Endothelial cell of umbilical vein (primary cell): ENCODE data around the gene PARS2. TPM values are rescaled to one million over a fixed set of nuclear protein-coding genes. Genes with fewer than 3 reads are reported as not detected.

Source experiments
- BruUV-seq: library from RNA; stranded (reverse); fragments of 400-500 nt; replicated peaks from 2 replicates; lab custom pipeline; 2021; lab: Mats Ljungman, UMichigan
- CTCF ChIA-PET: fragments of 300-600, 350-600 bp; sonication (Branson Sonifier 250); formaldehyde crosslinking; loops from one replicate; lab custom pipeline; 2021; ENCODE audit warnings: antibody characterized with exemption, inconsistent platforms; lab: Charles Lee
- POLR2A ChIA-PET: fragments of 300-600, 350-600 bp; sonication (Branson Sonifier 250); formaldehyde crosslinking; loops from one replicate; lab custom pipeline; 2021; ENCODE audit warnings: antibody characterized with exemption, inconsistent platforms; lab: Charles Lee
- DNase-seq: peaks from one replicate; pipeline ENCODE4 v3.0.0-alpha.2; 2011; ENCODE audit warnings: low read depth, low spot score
- FAIRE-seq: peaks from 2 replicates; lab custom pipeline; 2011; peaks lifted over from hg19 to GRCh38; lab: Jason Lieb, UNC
- H2AFZ ChIP-seq: 2 replicates; pipeline ENCODE4 v1.6.0; 2012; ENCODE audit warnings: low read depth, low read length, control low read depth, inconsistent platforms
- H3K27ac ChIP-seq: 2 replicates; pipeline ENCODE4 v1.5.1; 2011; ENCODE audit warnings: low read depth, mild to moderate bottlenecking, control low read depth, low read length, moderate library complexity; ENCODE audit not compliant: insufficient read depth
- H3K27me3 ChIP-seq, 2 experiments: 2 replicates each; pipeline versions ENCODE4 v1.6.0 to v1.6.1; 2011; ENCODE audit warnings: low read length in 2 of 2, mixed read lengths in 1 of 2; ENCODE audit not compliant: control insufficient read depth in 2 of 2, insufficient read depth in 2 of 2
- H3K36me3 ChIP-seq, 2 experiments: 2 replicates in 1 of 2; 3 replicates in 1 of 2; pipeline ENCODE4 v1.5.1; 2011; ENCODE audit warnings: low read length in 2 of 2, mild to moderate bottlenecking in 1 of 2, moderate library complexity in 1 of 2; ENCODE audit not compliant: control insufficient read depth in 2 of 2, insufficient read depth in 2 of 2; ENCODE audit errors: extremely low read depth in 1 of 2
- H3K4me1 ChIP-seq: 3 replicates; pipeline ENCODE4 v1.5.1; 2011; ENCODE audit warnings: mild to moderate bottlenecking, low read length; ENCODE audit not compliant: control insufficient read depth, insufficient read depth; ENCODE audit errors: extremely low read depth
- H3K4me2 ChIP-seq: 2 replicates; pipeline ENCODE4 v1.6.1; 2011; ENCODE audit warnings: low read length, control low read depth, mixed read lengths; ENCODE audit not compliant: insufficient read depth
- H3K4me3 ChIP-seq, 3 experiments: fragments of 200-600 bp in 1 of 3; sonication (generic), shearing (Covaris generic) in 1 of 3; replicated peaks in 1 of 3; 2 replicates each; pipeline ENCODE4 v1.5.1; 2011 to 2016; ENCODE audit warnings: control low read depth in 3 of 3, low read length in 3 of 3, mild to moderate bottlenecking in 2 of 3, inconsistent platforms in 1 of 3, low read depth in 1 of 3, moderate library complexity in 1 of 3; ENCODE audit not compliant: insufficient read depth in 1 of 3
- H3K79me2 ChIP-seq: 2 replicates; pipeline ENCODE4 v1.6.0; 2012; ENCODE audit warnings: low read length, inconsistent platforms; ENCODE audit not compliant: control insufficient read depth, insufficient read depth
- H3K9ac ChIP-seq: replicated peaks from 2 replicates; pipeline ENCODE3; 2011; ENCODE audit warnings: low read length, control low read depth; ENCODE audit not compliant: insufficient read depth; ENCODE audit errors: extremely low read depth
- H3K9me1 ChIP-seq: replicated peaks from 3 replicates; pipeline ENCODE4 v1.6.0; 2011; ENCODE audit warnings: mild to moderate bottlenecking, low read length; ENCODE audit not compliant: control insufficient read depth, insufficient read depth; ENCODE audit errors: extremely low read depth
- H3K9me3 ChIP-seq: replicated peaks from 2 replicates; pipeline ENCODE4 v1.5.1; 2012; ENCODE audit warnings: low read length, inconsistent platforms; ENCODE audit not compliant: control insufficient read depth, insufficient read depth
- H4K20me1 ChIP-seq: replicated peaks from 2 replicates; pipeline ENCODE3; 2011; ENCODE audit warnings: mild to moderate bottlenecking, low read length; ENCODE audit not compliant: control insufficient read depth, insufficient read depth; ENCODE audit errors: extremely low read depth
- FOS ChIP-seq: IDR thresholded peaks from 2 replicates; pipeline ENCODE4 v1.6.1; 2011; ENCODE audit warnings: mild to moderate bottlenecking, low read length, moderate library complexity, borderline replicate concordance; ENCODE audit not compliant: insufficient read depth
- MAX ChIP-seq: IDR thresholded peaks from 2 replicates; pipeline ENCODE4 v1.6.1; 2011; ENCODE audit not compliant: insufficient read depth, insufficient read length
- POLR2A ChIP-seq: IDR thresholded peaks from 2 replicates; pipeline ENCODE4 v1.6.1; 2012; ENCODE audit warnings: low read depth, mild to moderate bottlenecking, control low read depth, low read length
- POLR2AphosphoS5 ChIP-seq: IDR thresholded peaks from 2 replicates; pipeline ENCODE4 v1.6.1; 2012; ENCODE audit warnings: low read depth, mild to moderate bottlenecking, control low read depth, low read length, moderate library complexity; ENCODE audit not compliant: insufficient read depth
- dilution Hi-C: fragments of 300-500 bp; cut with MboI; formaldehyde crosslinking; loops from one replicate; pipeline ENCODE4 v1.15.0; 2019; ENCODE audit warnings: low sequenced_read_pairs; ENCODE audit not compliant: extremely low pct_ligation_motif_present
- intact Hi-C: fragments of 100-400 bp; cut with micrococcal nuclease; formaldehyde crosslinking; loops from one replicate; pipeline ENCODE4 v1.10.0; 2022
- polyA plus RNA-seq, 4 experiments: library from polyadenylated mRNA; depleted of rRNA in 3 of 4; stranded (reverse) in 3 of 4; unstranded in 1 of 4; fragments of >200 nt; gene quantifications; 2 replicates each; pipeline versions ENCODE4 v1.2.1 to v1.2.3, GENCODE V29; 2011 to 2012; ENCODE audit warnings: missing spikeins in 1 of 4
- total RNA-seq: library from RNA; stranded (reverse); gene quantifications from 2 replicates; pipeline ENCODE4 v1.2.3, GENCODE V29; 2021

Gene PARS2
- total and polyA plus RNA-seq, 2 donors (not counting 3 experiments of a cell fraction or from before 2014, with no cell fraction given): 2.0 to 3.8 TPM

DNA sequence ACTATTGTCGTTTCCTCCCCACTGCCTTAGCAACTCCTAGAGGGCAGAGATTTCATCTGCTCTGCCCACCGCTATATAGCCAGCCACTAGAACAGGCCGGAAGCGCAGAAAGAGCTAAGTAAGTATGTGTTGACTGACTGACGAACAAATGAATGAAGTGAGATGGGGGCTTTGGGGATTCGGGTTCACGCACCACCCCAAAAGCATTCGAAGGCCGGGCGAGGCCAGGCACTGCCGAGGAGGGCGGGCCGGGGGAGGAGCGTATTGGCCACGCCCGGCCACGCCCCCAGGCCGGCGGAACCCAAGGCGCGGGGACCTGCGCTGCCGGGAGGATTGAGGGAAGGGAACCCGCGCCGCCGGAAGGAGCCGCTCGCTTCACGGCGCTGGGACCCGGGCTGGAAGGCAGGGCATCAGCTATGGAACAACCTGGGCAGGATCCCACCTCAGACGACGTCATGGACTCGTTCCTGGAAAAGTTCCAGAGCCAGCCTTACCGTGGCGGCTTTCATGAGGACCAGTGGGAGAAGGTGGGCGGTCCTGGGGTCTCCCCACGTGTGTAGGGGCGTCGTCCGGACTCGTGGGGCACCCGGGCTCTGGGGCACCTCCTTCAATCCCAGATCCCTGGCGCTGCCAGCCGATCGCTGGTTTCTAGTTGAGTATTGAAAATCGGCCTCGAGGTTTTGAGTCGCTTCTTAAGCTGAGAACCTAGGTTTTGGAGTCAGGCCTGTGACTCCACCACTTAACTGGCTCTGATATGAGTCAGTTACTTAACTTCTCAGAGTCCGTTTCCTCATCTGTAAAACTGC, 48.6 kb downstream of the PARS2 start, which contains the start of gene TTC4:
Gene TTC4, plus strand, starts transcription at position 369 of the 806 bp plus-strand sequence. Its CDS starts 48 bp downstream, at position 417.
- peak within 1 kb of the TSS; percentile 77 for H3K27ac ChIP-seq
- peak within 1 kb of the TSS; percentile 68 to 98 (median 95) for H3K4me3 ChIP-seq
- H3K4me2 ChIP-seq: peak within 1 kb of the TSS; percentile 98
- intact Hi-C loops (loop anchor here (1.0 to 5.0 kb wide), 3 partner anchors 49 to 663 kb away; partner anchors contain the start of genes PARS2, TCEANC2 and TMEM59), dilution Hi-C loops (no loop called here)
- DNase-seq (peak; percentile 81), FAIRE-seq (peak; percentile 75)
- ChIA-PET POLR2A (interaction anchor here (0.5 kb wide), 1 partner anchor 21 kb away, joined by 3 read pairs; no protein-coding TSS in a partner anchor), CTCF (interaction anchor here (1.3 to 2.4 kb wide), 3 partner anchors 10 to 216 kb away, joined by 4 to 12 read pairs (median 4); no protein-coding TSS in a partner anchor)
- TSS peak; percentile 97 for BruUV-seq
- no peaks in the 10 kb centered on the region for H4K20me1 ChIP-seq
- H3K27me3 ChIP-seq: peaks cover 0 to 2% of the 10 kb centered on the region in 2 experiments
- H3K9me1 ChIP-seq: no peaks in the 10 kb centered on the region
- peak within 1 kb of the TSS; percentile 98 for H2AFZ ChIP-seq
- peak within 1 kb of the TSS; percentile 93 for H3K9ac ChIP-seq
- H3K9me3 ChIP-seq: no peaks in the 10 kb centered on the region
- peaks cover 11% of the 10 kb centered on the region for H3K4me1 ChIP-seq
- H3K36me3 ChIP-seq: peaks cover 4 to 7% of the 10 kb centered on the region in 2 experiments
- TF ChIP-seq POLR2A (peak; percentile 96), FOS (no peak), POLR2AphosphoS5 (peak; percentile 85), MAX (peak; percentile 32)
- peaks cover 30% of the 10 kb centered on the region for H3K79me2 ChIP-seq
